Measurements from ENCODE around the gene BYSL. TPM values are rescaled to one million over a fixed set of nuclear protein-coding genes. Genes with fewer than 3 reads are reported as not detected.

Gene BYSL
- total RNA-seq, 2 experiments from 2014 or later = 56.4 to 59.5 TPM

- Mint-ChIP-seq H3K4me3 (no peak overlapping the region), H3K36me3 (ENCODE audit: low read depth) (peaks cover 30% of the 10 kb centered on the region), H3K9me3 (no peaks in the 10 kb centered on the region), H3K27me3 (no peaks in the 10 kb centered on the region), H3K27ac (peak overlapping the region; percentile 83), H3K4me1 (ENCODE audit: low read depth) (peaks cover 44% of the 10 kb centered on the region)
- ChIA-PET POLR2A (interaction anchor here (0.6 to 2.6 kb wide), 8 partner anchors 9 to 847 kb away, joined by 3 to 13 read pairs (median 6); partner anchors contain the start of genes BYSL and MED20), CTCF (interaction anchor here (0.9 to 21.4 kb wide), 6 partner anchors 10 to 156 kb away, joined by 3 to 392 read pairs (median 4); partner anchors contain the start of genes BYSL, MED20, TAF8 and TOMM6)
- DNase-seq (no peak), ATAC-seq (no peak)
- intact Hi-C loops (cut with micrococcal nuclease) = loop anchor here (5.0 kb wide), 2 partner anchors 34 to 79 kb away; no protein-coding TSS in a partner anchor
- TF ChIP-seq CTCF (IDR thresholded peaks at IDR 0.05) = no peak
Measured at GRCh38 chr6:41943456-41943855, 22.2 kb downstream of the BYSL start.

- ChIA-PET CTCF (interaction anchor here (21.4 kb wide), 1 partner anchor 98 kb away, joined by 392 read pairs; the partner anchor contains the start of gene TAF8), POLR2A (interaction anchor here (0.7 to 1.1 kb wide), 2 partner anchors 9 to 69 kb away, joined by 3 read pairs; no protein-coding TSS in a partner anchor)
- Mint-ChIP-seq H3K4me3 (no peak overlapping the region), H3K4me1 (ENCODE audit: low read depth) (peaks cover 55% of the 10 kb centered on the region), H3K9me3 (peaks cover 1% of the 10 kb centered on the region), H3K36me3 (ENCODE audit: low read depth) (peaks cover 8% of the 10 kb centered on the region), H3K27me3 (no peaks in the 10 kb centered on the region), H3K27ac (peak overlapping the region; percentile 67)
- intact Hi-C loops (cut with micrococcal nuclease) = no loop called here
- DNase-seq = no peak
- no peak for ATAC-seq
- TF ChIP-seq CTCF (IDR thresholded peaks at IDR 0.05) = no peak
Measured at GRCh38 chr6:41947581-41948220, 26.4 kb downstream of the BYSL start.

- DNase-seq = no peak
- no peak for ATAC-seq
- peaks cover 70% of the 10 kb centered on the region for H3K4me1 Mint-ChIP-seq (ENCODE audit: low read depth)
- intact Hi-C loops (cut with micrococcal nuclease) = loop anchor here (5.0 kb wide), 1 partner anchor 88 kb away; no protein-coding TSS in a partner anchor
- CTCF ChIA-PET = interaction anchor here (1.6 to 1.9 kb wide), 2 partner anchors 12 to 89 kb away, joined by 4 to 5 read pairs; partner anchors contain the start of gene CCND3
- POLR2A ChIA-PET = interaction anchor here (0.5 to 1.5 kb wide), 4 partner anchors 12 to 168 kb away, joined by 3 to 5 read pairs (median 4); partner anchors contain the start of gene TOMM6
- H3K27ac Mint-ChIP-seq = peak overlapping the region; percentile 87
- H3K9me3 Mint-ChIP-seq = peaks cover 5% of the 10 kb centered on the region
- TF ChIP-seq CTCF (IDR thresholded peaks at IDR 0.05) = no peak
- H3K4me3 Mint-ChIP-seq = no peak overlapping the region
- peaks cover 31% of the 10 kb centered on the region for H3K36me3 Mint-ChIP-seq (ENCODE audit: low read depth)
- H3K27me3 Mint-ChIP-seq = no peaks in the 10 kb centered on the region
Measured at GRCh38 chr6:41954668-41955067, 33.4 kb downstream of the BYSL start.

GRCh38 chr6:41955412-41955811 lies 34.1 kb downstream of the BYSL start:
- Mint-ChIP-seq H3K27me3 (no peaks in the 10 kb centered on the region), H3K4me3 (no peak overlapping the region), H3K4me1 (ENCODE audit: low read depth) (peaks cover 72% of the 10 kb centered on the region), H3K36me3 (ENCODE audit: low read depth) (peaks cover 35% of the 10 kb centered on the region), H3K27ac (peak overlapping the region; percentile 87), H3K9me3 (peaks cover 5% of the 10 kb centered on the region)
- intact Hi-C loops (cut with micrococcal nuclease) = loop anchor here (5.0 kb wide), 1 partner anchor 87 kb away; no protein-coding TSS in a partner anchor
- ATAC-seq (no peak), DNase-seq (no peak)
- POLR2A ChIA-PET = interaction anchor here (0.7 to 1.5 kb wide), 3 partner anchors 12 to 169 kb away, joined by 4 to 5 read pairs (median 4); partner anchors contain the start of gene TOMM6
- no peak for TF ChIP-seq CTCF (IDR thresholded peaks at IDR 0.05)
- CTCF ChIA-PET = interaction anchor here (1.6 to 1.9 kb wide), 2 partner anchors 13 to 89 kb away, joined by 4 to 5 read pairs; partner anchors contain the start of gene CCND3

All from activated CD8-positive, alpha-beta T cell treated with anti-CD3 and anti-CD28 coated beads for 36 hours (primary cell).